ENCODE measurements around the gene KIFC3.

GRCh38 chr16:57726433-57726947, 75.8 kb downstream of the KIFC3 start:
- TF ChIP-seq CTCF (IDR thresholded peaks at IDR 0.05) (no peak), POLR2AphosphoS5 (IDR thresholded peaks at IDR 0.05) (no peak), POLR2A (IDR thresholded peaks at IDR 0.05; ENCODE audit: low read depth) (no peak)
